ENCODE measurements around the gene ELAVL3. TPM values are rescaled to one million over a fixed set of nuclear protein-coding genes. Genes with fewer than 3 reads are reported as not detected.
A peak's percentile ranks its signal among the peaks of the same experiment; 100 is the strongest.

ELAVL3 gene
- total RNA-seq, 1 experiment from 2014 or later = 1.4 TPM

- peaks cover 13% of the 10 kb centered on the region for H3K27me3 Mint-ChIP-seq (ENCODE audit: low read depth)
- DNase-seq (ENCODE audit: low spot score) (no peak), ATAC-seq (no peak)
- peaks cover 5% of the 10 kb centered on the region for H3K4me1 Mint-ChIP-seq
- ChIA-PET CTCF (interaction anchor here (1.0 kb wide), 1 partner anchor 65 kb away, joined by 4 read pairs; no protein-coding TSS in a partner anchor), POLR2A (interaction anchor here (1.1 kb wide), 1 partner anchor 59 kb away, joined by 3 read pairs; no protein-coding TSS in a partner anchor)
- TF ChIP-seq HMGA2 (CRISPR knock-in tag; IDR thresholded peaks at IDR 0.05) = no peak
- H3K4me3 Mint-ChIP-seq = no peak overlapping the region
- H3K36me3 Mint-ChIP-seq = peaks cover 6% of the 10 kb centered on the region; the same call in 1 of the 2 replicates
- no peak overlapping the region for H3K27ac Mint-ChIP-seq
- H3K9me3 Mint-ChIP-seq = no peaks in the 10 kb centered on the region
These were observed 6.0 kb upstream of the ELAVL3 start for GRCh38 chr19:11486661-11487503.

GRCh38 chr19:11485245-11485837 is 4.5 kb upstream of the ELAVL3 start:
- H3K9me3 Mint-ChIP-seq = no peaks in the 10 kb centered on the region
- no peak overlapping the region for H3K4me3 Mint-ChIP-seq
- DNase-seq (ENCODE audit: low spot score) (no peak), ATAC-seq (no peak)
- ChIA-PET POLR2A (no interaction called here), CTCF (interaction anchor here (0.8 to 1.6 kb wide), 5 partner anchors 15 to 191 kb away, joined by 3 to 6 read pairs (median 4); partner anchors contain the start of gene CCDC159)
- TF ChIP-seq SOX15 (CRISPR knock-in tag; IDR thresholded peaks at IDR 0.05) (no peak), ZNF121 (CRISPR knock-in tag; IDR thresholded peaks at IDR 0.05) (no peak), FOXK1 (CRISPR knock-in tag; IDR thresholded peaks at IDR 0.05) (no peak), CBFB (CRISPR knock-in tag; IDR thresholded peaks at IDR 0.05; ENCODE audit: low read depth) (no peak), MXD4 (CRISPR knock-in tag; IDR thresholded peaks at IDR 0.05; ENCODE audit: borderline replicate concordance) (no peak), OVOL2 (CRISPR knock-in tag; IDR thresholded peaks at IDR 0.05; ENCODE audit: borderline replicate concordance) (no peak), ZNF219 (CRISPR knock-in tag; IDR thresholded peaks at IDR 0.05; ENCODE audit: borderline replicate concordance) (no peak), ESRRA (CRISPR knock-in tag; IDR thresholded peaks at IDR 0.05; ENCODE audit: borderline replicate concordance) (no peak), JUN (CRISPR knock-in tag; IDR thresholded peaks at IDR 0.05) (no peak), ZNF138 (CRISPR knock-in tag; conservative IDR thresholded peaks at IDR 0.05) (no peak), GTF2I (CRISPR knock-in tag; conservative IDR thresholded peaks at IDR 0.05) (no peak), SP1 (CRISPR knock-in tag; conservative IDR thresholded peaks at IDR 0.05) (no peak), PRDM15 (CRISPR knock-in tag; IDR thresholded peaks at IDR 0.05) (no peak)
- TF ChIP-seq, protein P1, sequence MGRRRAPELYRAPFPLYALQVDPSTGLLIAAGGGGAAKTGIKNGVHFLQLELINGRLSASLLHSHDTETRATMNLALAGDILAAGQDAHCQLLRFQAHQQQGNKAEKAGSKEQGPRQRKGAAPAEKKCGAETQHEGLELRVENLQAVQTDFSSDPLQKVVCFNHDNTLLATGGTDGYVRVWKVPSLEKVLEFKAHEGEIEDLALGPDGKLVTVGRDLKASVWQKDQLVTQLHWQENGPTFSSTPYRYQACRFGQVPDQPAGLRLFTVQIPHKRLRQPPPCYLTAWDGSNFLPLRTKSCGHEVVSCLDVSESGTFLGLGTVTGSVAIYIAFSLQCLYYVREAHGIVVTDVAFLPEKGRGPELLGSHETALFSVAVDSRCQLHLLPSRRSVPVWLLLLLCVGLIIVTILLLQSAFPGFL (CRISPR knock-in tag; IDR thresholded peaks at IDR 0.05; ENCODE audit: borderline replicate concordance) = no peak
- TF ChIP-seq, protein P2, sequence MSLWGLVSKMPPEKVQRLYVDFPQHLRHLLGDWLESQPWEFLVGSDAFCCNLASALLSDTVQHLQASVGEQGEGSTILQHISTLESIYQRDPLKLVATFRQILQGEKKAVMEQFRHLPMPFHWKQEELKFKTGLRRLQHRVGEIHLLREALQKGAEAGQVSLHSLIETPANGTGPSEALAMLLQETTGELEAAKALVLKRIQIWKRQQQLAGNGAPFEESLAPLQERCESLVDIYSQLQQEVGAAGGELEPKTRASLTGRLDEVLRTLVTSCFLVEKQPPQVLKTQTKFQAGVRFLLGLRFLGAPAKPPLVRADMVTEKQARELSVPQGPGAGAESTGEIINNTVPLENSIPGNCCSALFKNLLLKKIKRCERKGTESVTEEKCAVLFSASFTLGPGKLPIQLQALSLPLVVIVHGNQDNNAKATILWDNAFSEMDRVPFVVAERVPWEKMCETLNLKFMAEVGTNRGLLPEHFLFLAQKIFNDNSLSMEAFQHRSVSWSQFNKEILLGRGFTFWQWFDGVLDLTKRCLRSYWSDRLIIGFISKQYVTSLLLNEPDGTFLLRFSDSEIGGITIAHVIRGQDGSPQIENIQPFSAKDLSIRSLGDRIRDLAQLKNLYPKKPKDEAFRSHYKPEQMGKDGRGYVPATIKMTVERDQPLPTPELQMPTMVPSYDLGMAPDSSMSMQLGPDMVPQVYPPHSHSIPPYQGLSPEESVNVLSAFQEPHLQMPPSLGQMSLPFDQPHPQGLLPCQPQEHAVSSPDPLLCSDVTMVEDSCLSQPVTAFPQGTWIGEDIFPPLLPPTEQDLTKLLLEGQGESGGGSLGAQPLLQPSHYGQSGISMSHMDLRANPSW (CRISPR knock-in tag; conservative IDR thresholded peaks at IDR 0.05; ENCODE audit: low read depth) = no peak
- TF ChIP-seq, protein P3, sequence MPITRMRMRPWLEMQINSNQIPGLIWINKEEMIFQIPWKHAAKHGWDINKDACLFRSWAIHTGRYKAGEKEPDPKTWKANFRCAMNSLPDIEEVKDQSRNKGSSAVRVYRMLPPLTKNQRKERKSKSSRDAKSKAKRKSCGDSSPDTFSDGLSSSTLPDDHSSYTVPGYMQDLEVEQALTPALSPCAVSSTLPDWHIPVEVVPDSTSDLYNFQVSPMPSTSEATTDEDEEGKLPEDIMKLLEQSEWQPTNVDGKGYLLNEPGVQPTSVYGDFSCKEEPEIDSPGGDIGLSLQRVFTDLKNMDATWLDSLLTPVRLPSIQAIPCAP (CRISPR knock-in tag; IDR thresholded peaks at IDR 0.05) = no peak
- TF ChIP-seq, protein P4, sequence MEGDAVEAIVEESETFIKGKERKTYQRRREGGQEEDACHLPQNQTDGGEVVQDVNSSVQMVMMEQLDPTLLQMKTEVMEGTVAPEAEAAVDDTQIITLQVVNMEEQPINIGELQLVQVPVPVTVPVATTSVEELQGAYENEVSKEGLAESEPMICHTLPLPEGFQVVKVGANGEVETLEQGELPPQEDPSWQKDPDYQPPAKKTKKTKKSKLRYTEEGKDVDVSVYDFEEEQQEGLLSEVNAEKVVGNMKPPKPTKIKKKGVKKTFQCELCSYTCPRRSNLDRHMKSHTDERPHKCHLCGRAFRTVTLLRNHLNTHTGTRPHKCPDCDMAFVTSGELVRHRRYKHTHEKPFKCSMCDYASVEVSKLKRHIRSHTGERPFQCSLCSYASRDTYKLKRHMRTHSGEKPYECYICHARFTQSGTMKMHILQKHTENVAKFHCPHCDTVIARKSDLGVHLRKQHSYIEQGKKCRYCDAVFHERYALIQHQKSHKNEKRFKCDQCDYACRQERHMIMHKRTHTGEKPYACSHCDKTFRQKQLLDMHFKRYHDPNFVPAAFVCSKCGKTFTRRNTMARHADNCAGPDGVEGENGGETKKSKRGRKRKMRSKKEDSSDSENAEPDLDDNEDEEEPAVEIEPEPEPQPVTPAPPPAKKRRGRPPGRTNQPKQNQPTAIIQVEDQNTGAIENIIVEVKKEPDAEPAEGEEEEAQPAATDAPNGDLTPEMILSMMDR (IDR thresholded peaks at IDR 0.05) = no peak
- peaks cover 9% of the 10 kb centered on the region for H3K4me1 Mint-ChIP-seq
- peaks cover 25% of the 10 kb centered on the region for H3K27me3 Mint-ChIP-seq (ENCODE audit: low read depth)
- H3K36me3 Mint-ChIP-seq = 0 out of 2 replicates have a peak, but pooled peaks cover 2% of the 10 kb centered on the region
- 0 out of 2 replicates have a peak overlapping the region, but pooled peaks have one; percentile 50 for H3K27ac Mint-ChIP-seq

All from WTC11 (cell line).